ENCODE data around the gene RAB17.

RAB17 gene

GRCh38 chr2:237583385-237584295, 6.9 kb downstream of the RAB17 start:
- ATAC-seq: no peak
- TF ChIP-seq POU6F1 (CRISPR knock-in tag; IDR thresholded peaks at IDR 0.05; ENCODE audit: borderline replicate concordance, low read depth): no peak
- no peak for TF ChIP-seq OSR1 (CRISPR knock-in tag; IDR thresholded peaks at IDR 0.05)
- no peak for TF ChIP-seq PPARA (CRISPR knock-in tag; IDR thresholded peaks at IDR 0.05; ENCODE audit: borderline replicate concordance)
- no peak for TF ChIP-seq CSRNP3 (CRISPR knock-in tag; IDR thresholded peaks at IDR 0.05)
- TF ChIP-seq ZNF70 (CRISPR knock-in tag; IDR thresholded peaks at IDR 0.05): no peak
- no peak for TF ChIP-seq TCF4 (CRISPR knock-in tag; IDR thresholded peaks at IDR 0.05; ENCODE audit: borderline replicate concordance)
- TF ChIP-seq ESRRG (CRISPR knock-in tag; IDR thresholded peaks at IDR 0.05): no peak
- no peak for TF ChIP-seq ZNF8 (CRISPR knock-in tag; IDR thresholded peaks at IDR 0.05)
- no peak for TF ChIP-seq ZC3H10 (CRISPR knock-in tag; IDR thresholded peaks at IDR 0.05)
- TF ChIP-seq BACH2 (CRISPR knock-in tag; IDR thresholded peaks at IDR 0.05; ENCODE audit: borderline replicate concordance): no peak
- TF ChIP-seq TOX (CRISPR knock-in tag; IDR thresholded peaks at IDR 0.05; ENCODE audit: borderline replicate concordance): no peak
- no peak for TF ChIP-seq SNAI2 (CRISPR knock-in tag; IDR thresholded peaks at IDR 0.05)
- TF ChIP-seq RARB (CRISPR knock-in tag; IDR thresholded peaks at IDR 0.05): no peak
- TF ChIP-seq ZFP30 (CRISPR knock-in tag; IDR thresholded peaks at IDR 0.05): no peak

GRCh38 chr2:237581751-237582746, 8.5 kb downstream of the RAB17 start:
- TF ChIP-seq, protein P1, sequence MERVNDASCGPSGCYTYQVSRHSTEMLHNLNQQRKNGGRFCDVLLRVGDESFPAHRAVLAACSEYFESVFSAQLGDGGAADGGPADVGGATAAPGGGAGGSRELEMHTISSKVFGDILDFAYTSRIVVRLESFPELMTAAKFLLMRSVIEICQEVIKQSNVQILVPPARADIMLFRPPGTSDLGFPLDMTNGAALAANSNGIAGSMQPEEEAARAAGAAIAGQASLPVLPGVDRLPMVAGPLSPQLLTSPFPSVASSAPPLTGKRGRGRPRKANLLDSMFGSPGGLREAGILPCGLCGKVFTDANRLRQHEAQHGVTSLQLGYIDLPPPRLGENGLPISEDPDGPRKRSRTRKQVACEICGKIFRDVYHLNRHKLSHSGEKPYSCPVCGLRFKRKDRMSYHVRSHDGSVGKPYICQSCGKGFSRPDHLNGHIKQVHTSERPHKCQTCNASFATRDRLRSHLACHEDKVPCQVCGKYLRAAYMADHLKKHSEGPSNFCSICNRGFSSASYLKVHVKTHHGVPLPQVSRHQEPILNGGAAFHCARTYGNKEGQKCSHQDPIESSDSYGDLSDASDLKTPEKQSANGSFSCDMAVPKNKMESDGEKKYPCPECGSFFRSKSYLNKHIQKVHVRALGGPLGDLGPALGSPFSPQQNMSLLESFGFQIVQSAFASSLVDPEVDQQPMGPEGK (CRISPR knock-in tag; IDR thresholded peaks at IDR 0.05; ENCODE audit: borderline replicate concordance): no peak
- TF ChIP-seq OSR1 (CRISPR knock-in tag; IDR thresholded peaks at IDR 0.05): no peak
- ATAC-seq: peak; percentile 84

DNA sequence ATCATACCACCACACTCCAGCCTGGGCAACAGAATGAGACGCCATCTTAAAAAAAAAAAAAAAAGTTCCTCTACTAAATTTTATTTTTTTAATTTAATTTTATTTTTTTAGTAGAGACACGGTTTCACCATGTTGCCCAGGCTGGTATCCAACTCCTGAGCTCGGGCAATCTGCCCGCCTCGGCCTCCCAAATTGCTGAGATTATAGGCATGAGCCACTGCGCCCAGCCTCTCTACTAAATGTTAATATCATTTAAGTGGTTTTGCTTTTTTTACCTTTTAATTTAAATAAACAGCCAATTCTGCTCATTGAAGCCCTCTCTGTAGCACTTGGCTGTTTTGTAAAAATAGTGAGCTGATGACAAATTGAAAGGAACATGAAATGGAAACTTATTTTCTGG, 9.2 kb downstream of the RAB17 start:
- ATAC-seq: no peak; the same call in 2 of the 3 replicates
- no peak for TF ChIP-seq OSR1 (CRISPR knock-in tag; IDR thresholded peaks at IDR 0.05)
- no peak for TF ChIP-seq ZNF565 (CRISPR knock-in tag; conservative IDR thresholded peaks at IDR 0.05; ENCODE audit: low read depth)
- TF ChIP-seq SNAI2 (CRISPR knock-in tag; IDR thresholded peaks at IDR 0.05): no peak
- no peak for TF ChIP-seq ZNF70 (CRISPR knock-in tag; IDR thresholded peaks at IDR 0.05)
- no peak for TF ChIP-seq GLIS3 (CRISPR knock-in tag; IDR thresholded peaks at IDR 0.05)

- no peak for ATAC-seq
- TF ChIP-seq ZNF8 (CRISPR knock-in tag; IDR thresholded peaks at IDR 0.05): no peak
- no peak for TF ChIP-seq TCF4 (CRISPR knock-in tag; IDR thresholded peaks at IDR 0.05; ENCODE audit: borderline replicate concordance)
- TF ChIP-seq ARNTL (CRISPR knock-in tag; IDR thresholded peaks at IDR 0.05; ENCODE audit: borderline replicate concordance, low read depth): no peak
- no peak for TF ChIP-seq ZC3H10 (CRISPR knock-in tag; IDR thresholded peaks at IDR 0.05)
- TF ChIP-seq GLIS3 (CRISPR knock-in tag; IDR thresholded peaks at IDR 0.05): no peak
- TF ChIP-seq ZNF70 (CRISPR knock-in tag; IDR thresholded peaks at IDR 0.05): no peak
- TF ChIP-seq, protein P1 (CRISPR knock-in tag; IDR thresholded peaks at IDR 0.05; ENCODE audit: borderline replicate concordance): no peak
- no peak for TF ChIP-seq PPARA (CRISPR knock-in tag; IDR thresholded peaks at IDR 0.05; ENCODE audit: borderline replicate concordance)
- TF ChIP-seq SNAI2 (CRISPR knock-in tag; IDR thresholded peaks at IDR 0.05): no peak
- TF ChIP-seq CSDC2 (CRISPR knock-in tag; IDR thresholded peaks at IDR 0.05): no peak
- TF ChIP-seq, protein P2, sequence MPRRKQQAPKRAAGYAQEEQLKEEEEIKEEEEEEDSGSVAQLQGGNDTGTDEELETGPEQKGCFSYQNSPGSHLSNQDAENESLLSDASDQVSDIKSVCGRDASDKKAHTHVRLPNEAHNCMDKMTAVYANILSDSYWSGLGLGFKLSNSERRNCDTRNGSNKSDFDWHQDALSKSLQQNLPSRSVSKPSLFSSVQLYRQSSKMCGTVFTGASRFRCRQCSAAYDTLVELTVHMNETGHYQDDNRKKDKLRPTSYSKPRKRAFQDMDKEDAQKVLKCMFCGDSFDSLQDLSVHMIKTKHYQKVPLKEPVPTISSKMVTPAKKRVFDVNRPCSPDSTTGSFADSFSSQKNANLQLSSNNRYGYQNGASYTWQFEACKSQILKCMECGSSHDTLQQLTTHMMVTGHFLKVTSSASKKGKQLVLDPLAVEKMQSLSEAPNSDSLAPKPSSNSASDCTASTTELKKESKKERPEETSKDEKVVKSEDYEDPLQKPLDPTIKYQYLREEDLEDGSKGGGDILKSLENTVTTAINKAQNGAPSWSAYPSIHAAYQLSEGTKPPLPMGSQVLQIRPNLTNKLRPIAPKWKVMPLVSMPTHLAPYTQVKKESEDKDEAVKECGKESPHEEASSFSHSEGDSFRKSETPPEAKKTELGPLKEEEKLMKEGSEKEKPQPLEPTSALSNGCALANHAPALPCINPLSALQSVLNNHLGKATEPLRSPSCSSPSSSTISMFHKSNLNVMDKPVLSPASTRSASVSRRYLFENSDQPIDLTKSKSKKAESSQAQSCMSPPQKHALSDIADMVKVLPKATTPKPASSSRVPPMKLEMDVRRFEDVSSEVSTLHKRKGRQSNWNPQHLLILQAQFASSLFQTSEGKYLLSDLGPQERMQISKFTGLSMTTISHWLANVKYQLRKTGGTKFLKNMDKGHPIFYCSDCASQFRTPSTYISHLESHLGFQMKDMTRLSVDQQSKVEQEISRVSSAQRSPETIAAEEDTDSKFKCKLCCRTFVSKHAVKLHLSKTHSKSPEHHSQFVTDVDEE (CRISPR knock-in tag; IDR thresholded peaks at IDR 0.05): no peak
- TF ChIP-seq BACH2 (CRISPR knock-in tag; IDR thresholded peaks at IDR 0.05; ENCODE audit: borderline replicate concordance): no peak
Measured at GRCh38 chr2:237577956-237578870, 12.3 kb downstream of the RAB17 start.

All from SK-N-SH treated with all-trans-retinoic acid at 6 μM for 48 hours (cell line).